ENCODE measurements around the gene MYRF.

The MYRF gene

GRCh38 chr11:61737131-61737530 lies 15.3 kb upstream of the MYRF start:
- peaks cover 0 to 72% (median 23%) of the 10 kb centered on the region in 3 donors for H3K36me3 ChIP-seq
- intact Hi-C loops (cut with DNase I; ENCODE audit: low total_unique reads), result no loop called here
- TF ChIP-seq, protein P1, sequence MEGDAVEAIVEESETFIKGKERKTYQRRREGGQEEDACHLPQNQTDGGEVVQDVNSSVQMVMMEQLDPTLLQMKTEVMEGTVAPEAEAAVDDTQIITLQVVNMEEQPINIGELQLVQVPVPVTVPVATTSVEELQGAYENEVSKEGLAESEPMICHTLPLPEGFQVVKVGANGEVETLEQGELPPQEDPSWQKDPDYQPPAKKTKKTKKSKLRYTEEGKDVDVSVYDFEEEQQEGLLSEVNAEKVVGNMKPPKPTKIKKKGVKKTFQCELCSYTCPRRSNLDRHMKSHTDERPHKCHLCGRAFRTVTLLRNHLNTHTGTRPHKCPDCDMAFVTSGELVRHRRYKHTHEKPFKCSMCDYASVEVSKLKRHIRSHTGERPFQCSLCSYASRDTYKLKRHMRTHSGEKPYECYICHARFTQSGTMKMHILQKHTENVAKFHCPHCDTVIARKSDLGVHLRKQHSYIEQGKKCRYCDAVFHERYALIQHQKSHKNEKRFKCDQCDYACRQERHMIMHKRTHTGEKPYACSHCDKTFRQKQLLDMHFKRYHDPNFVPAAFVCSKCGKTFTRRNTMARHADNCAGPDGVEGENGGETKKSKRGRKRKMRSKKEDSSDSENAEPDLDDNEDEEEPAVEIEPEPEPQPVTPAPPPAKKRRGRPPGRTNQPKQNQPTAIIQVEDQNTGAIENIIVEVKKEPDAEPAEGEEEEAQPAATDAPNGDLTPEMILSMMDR (IDR thresholded peaks at IDR 0.05), result no peak

DNA sequence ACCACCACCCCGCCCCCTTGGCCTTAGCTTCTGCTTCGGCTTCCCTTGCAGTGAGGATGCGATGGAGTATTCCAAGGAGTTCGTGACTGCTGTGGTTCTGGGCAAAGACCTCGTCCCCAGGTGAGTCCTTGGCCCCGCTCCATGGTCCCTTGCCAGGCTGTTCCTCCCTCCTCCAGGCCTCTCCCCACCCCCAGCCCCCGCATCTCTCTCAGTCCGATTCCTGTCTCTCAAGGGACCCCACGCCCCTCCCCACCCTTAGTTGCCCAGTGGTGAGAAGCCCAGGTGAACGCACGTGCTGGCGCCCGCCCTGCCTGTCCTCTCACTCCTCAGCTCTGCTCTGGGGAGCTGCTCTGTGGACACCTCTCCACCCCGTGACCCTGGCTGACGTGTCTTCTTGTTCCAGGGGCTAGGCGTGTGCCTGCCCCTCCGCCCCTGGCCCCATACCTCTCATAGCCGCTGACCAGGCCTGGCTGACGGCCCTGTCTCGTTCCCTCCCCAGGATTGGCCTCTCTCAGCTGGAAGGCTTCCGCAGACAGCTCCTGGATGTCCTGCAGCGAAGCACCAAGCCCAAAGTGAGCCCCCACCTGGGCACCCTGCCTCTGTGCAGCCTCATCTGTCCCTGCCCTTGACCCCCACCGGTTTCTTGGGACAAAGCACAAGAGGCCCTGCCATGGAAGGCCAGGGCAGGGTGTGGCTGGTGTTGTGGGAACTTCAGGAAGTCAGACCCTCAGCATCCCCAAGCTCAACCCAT lies 14.6 kb upstream of the MYRF start:
- H3K4me3 ChIP-seq, result no peak overlapping the region
- DNase-seq, result no peak
- H3K27ac ChIP-seq, result no peak overlapping the region
- peaks cover 0 to 9% (median 2%) of the 10 kb centered on the region in 4 donors for H3K4me1 ChIP-seq
- no peaks in the 10 kb centered on the region for H3K27me3 ChIP-seq
- H3K36me3 ChIP-seq, result peaks cover 0 to 79% (median 23%) of the 10 kb centered on the region in 3 donors
- TF ChIP-seq, protein P1 (IDR thresholded peaks at IDR 0.05), result no peak
- H3K9me3 ChIP-seq, result no peaks in the 10 kb centered on the region
- intact Hi-C loops (cut with DNase I; ENCODE audit: low total_unique reads), result no loop called here

More at GRCh38 chr11:61737131-61737530, 15.3 kb upstream of the MYRF start:
- DNase-seq, result no peak
- Histone ChIP-seq H3K27ac (no peak overlapping the region), H3K4me3 (no peak overlapping the region), H3K4me1 (peaks cover 0 to 15% (median 6%) of the 10 kb centered on the region in 4 donors), H3K27me3 (no peaks in the 10 kb centered on the region), H3K9me3 (no peaks in the 10 kb centered on the region)

DNA sequence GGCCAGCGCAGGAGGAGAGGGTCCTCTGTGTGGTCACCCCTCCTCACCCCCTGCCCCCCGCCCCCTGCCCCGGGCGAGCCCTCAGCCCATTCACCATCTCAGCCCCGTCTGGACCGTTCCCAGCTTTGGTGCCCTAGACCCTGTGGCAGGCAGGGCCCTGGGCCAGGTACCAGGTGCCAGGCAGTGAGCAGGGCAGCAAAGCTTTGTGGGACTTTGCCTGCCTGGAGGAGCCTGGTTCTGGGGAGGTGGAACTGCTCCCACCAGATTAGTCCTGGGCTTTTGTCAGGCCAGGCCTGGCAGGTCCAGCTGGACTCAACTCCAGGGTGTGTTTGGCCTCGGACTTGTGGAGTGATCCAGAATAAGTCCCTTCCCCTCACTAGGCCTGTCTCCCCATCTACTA lies 13.7 kb upstream of the MYRF start:
- TF ChIP-seq, protein P1 (IDR thresholded peaks at IDR 0.05), result no peak
- intact Hi-C loops (cut with DNase I; ENCODE audit: low total_unique reads), result no loop called here
- Histone ChIP-seq H3K36me3 (peaks cover 0 to 86% (median 23%) of the 10 kb centered on the region in 3 donors), H3K4me1 (no peaks in the 10 kb centered on the region), H3K9me3 (no peaks in the 10 kb centered on the region), H3K27ac (no peak overlapping the region), H3K27me3 (no peaks in the 10 kb centered on the region), H3K4me3 (no peak overlapping the region)
- no peak for DNase-seq

- no peak overlapping the region for H3K27ac ChIP-seq
- intact Hi-C loops (cut with DNase I; ENCODE audit: low total_unique reads), result no loop called here
- no peak overlapping the region for H3K4me3 ChIP-seq
- no peaks in the 10 kb centered on the region for H3K27me3 ChIP-seq
- H3K4me1 ChIP-seq, result no peaks in the 10 kb centered on the region
- no peaks in the 10 kb centered on the region for H3K9me3 ChIP-seq
- DNase-seq, result no peak
- peaks cover 0 to 92% (median 28%) of the 10 kb centered on the region in 3 donors for H3K36me3 ChIP-seq
- TF ChIP-seq, protein P1 (IDR thresholded peaks at IDR 0.05), result no peak
Measured at GRCh38 chr11:61739413-61739812, 13.0 kb upstream of the MYRF start.

GRCh38 chr11:61739966-61740365 lies 12.5 kb upstream of the MYRF start:
- DNase-seq, result no peak
- no peaks in the 10 kb centered on the region for H3K4me1 ChIP-seq
- H3K27ac ChIP-seq, result no peak overlapping the region
- H3K27me3 ChIP-seq, result no peaks in the 10 kb centered on the region
- intact Hi-C loops (cut with DNase I; ENCODE audit: low total_unique reads), result no loop called here
- TF ChIP-seq, protein P1 (IDR thresholded peaks at IDR 0.05), result no peak
- no peak overlapping the region for H3K4me3 ChIP-seq
- no peaks in the 10 kb centered on the region for H3K9me3 ChIP-seq
- peaks cover 0 to 92% (median 27%) of the 10 kb centered on the region in 3 donors for H3K36me3 ChIP-seq

Measured in tibial artery (tissue), 4 donors.